Mesendoderm (in vitro differentiated cells): Measurements from ENCODE around the gene SNTB2.

Experiments
- DNase-seq: peaks from one replicate; pipeline ENCODE4 v3.0.0; 2013
- H2AK5ac ChIP-seq: 2 replicates; pipeline ENCODE4 v1.6.1; 2013; ENCODE audit warnings: low read length, inconsistent platforms
- H2BK120ac ChIP-seq: 2 replicates; pipeline ENCODE4 v1.6.1; 2013; ENCODE audit warnings: low read depth, mild to moderate bottlenecking, low read length, moderate library complexity, mixed read lengths
- H2BK15ac ChIP-seq: replicated peaks from 2 replicates; pipeline ENCODE4 v1.6.1; 2013; ENCODE audit warnings: low read depth, mild to moderate bottlenecking, moderate library complexity
- H2BK5ac ChIP-seq: 2 replicates; pipeline ENCODE4 v1.6.1; 2013; ENCODE audit warnings: low read length, inconsistent platforms
- H3K18ac ChIP-seq: 2 replicates; pipeline ENCODE4 v1.6.1; 2013; ENCODE audit warnings: mild to moderate bottlenecking, low read length, mixed read lengths
- H3K23ac ChIP-seq: one replicate; pipeline ENCODE4 v1.6.1; 2013; ENCODE audit warnings: low read length
- H3K27ac ChIP-seq: 2 replicates; pipeline ENCODE4 v1.5.1; 2013; ENCODE audit warnings: low read depth, mild to moderate bottlenecking, inconsistent platforms, low read length, moderate library complexity
- H3K27me3 ChIP-seq: 2 replicates; pipeline ENCODE4 v1.6.1; 2013; ENCODE audit warnings: low read length, control low read depth, mild to moderate bottlenecking, inconsistent platforms; ENCODE audit not compliant: insufficient read depth, poor library complexity
- H3K36me3 ChIP-seq: 2 replicates; pipeline ENCODE4 v1.6.1; 2013; ENCODE audit warnings: low read length, inconsistent platforms; ENCODE audit not compliant: control insufficient read depth, insufficient read depth
- H3K4ac ChIP-seq: one replicate; pipeline ENCODE4 v1.6.1; 2013; ENCODE audit warnings: low read depth, mild to moderate bottlenecking, low read length, moderate library complexity
- H3K4me1 ChIP-seq: 2 replicates; pipeline ENCODE4 v1.6.1; 2013; ENCODE audit warnings: low read depth, low read length, inconsistent platforms; ENCODE audit not compliant: control insufficient read depth
- H3K4me2 ChIP-seq: 2 replicates; pipeline ENCODE4 v1.6.1; 2013; ENCODE audit warnings: low read length
- H3K4me3 ChIP-seq: 2 replicates; pipeline ENCODE4 v1.5.1; 2013; ENCODE audit warnings: mild to moderate bottlenecking, low read length
- H3K56ac ChIP-seq: one replicate; pipeline ENCODE4 v1.6.1; 2013; ENCODE audit warnings: low read length
- H3K79me1 ChIP-seq: 2 replicates; pipeline ENCODE4 v1.6.1; 2013; ENCODE audit warnings: low read length, inconsistent platforms
- H3K79me2 ChIP-seq: 2 replicates; pipeline ENCODE4 v1.6.1; 2013; ENCODE audit warnings: mild to moderate bottlenecking, low read length; ENCODE audit not compliant: control insufficient read depth, insufficient read depth
- H3K9ac ChIP-seq: 2 replicates; pipeline ENCODE4 v1.6.1; 2013; ENCODE audit warnings: low read length, inconsistent platforms
- H4K5ac ChIP-seq: one replicate; pipeline ENCODE4 v1.6.1; 2013; ENCODE audit warnings: low read length
- H4K8ac ChIP-seq: one replicate; pipeline ENCODE4 v1.6.1; 2013; ENCODE audit warnings: low read depth, mild to moderate bottlenecking, control low read depth, low read length, moderate library complexity
- WGBS: extraction: QIAGEN DNeasy Blood & Tissue Kit; methylation state at CpG from one replicate; pipeline ENCODE4 v1.1.7; 2013; ENCODE audit warnings: low lambda C conversion rate, missing lambda C conversion rate; ENCODE audit not compliant: insufficient coverage; ENCODE audit errors: extremely low coverage; 5-methylcytosine and 5-hydroxymethylcytosine counted together

Gene SNTB2

GRCh38 chr16:69191136-69191535 is 4.2 kb downstream of the SNTB2 start:
- no peak overlapping the region for H4K8ac ChIP-seq
- H3K27ac ChIP-seq, result no peak overlapping the region
- H2BK15ac ChIP-seq, result no peak overlapping the region
- DNase-seq, result no peak
- H2AK5ac ChIP-seq, result no peak overlapping the region
- H3K56ac ChIP-seq, result no peak overlapping the region
- no peak overlapping the region for H3K23ac ChIP-seq
- H2BK120ac ChIP-seq, result no peak overlapping the region
- no peak overlapping the region for H2BK5ac ChIP-seq
- H3K79me2 ChIP-seq, result peaks cover 23% of the 10 kb centered on the region
- H3K4me2 ChIP-seq, result no peak overlapping the region
- no peak overlapping the region for H3K18ac ChIP-seq
- no peaks in the 10 kb centered on the region for H3K36me3 ChIP-seq
- H3K4me1 ChIP-seq, result peaks cover 6% of the 10 kb centered on the region
- no peak overlapping the region for H3K4ac ChIP-seq
- no peak overlapping the region for H3K4me3 ChIP-seq
- H3K79me1 ChIP-seq, result peaks cover 16% of the 10 kb centered on the region
- H3K27me3 ChIP-seq, result no peaks in the 10 kb centered on the region
- H3K9ac ChIP-seq, result no peak overlapping the region
- H4K5ac ChIP-seq, result no peak overlapping the region
- no CpG with 5 or more reads among the region's 2 CpGs for WGBS

GRCh38 chr16:69193855-69194254 is 6.9 kb downstream of the SNTB2 start:
- no peak for DNase-seq
- peaks cover 18% of the 10 kb centered on the region for H3K79me1 ChIP-seq

GRCh38 chr16:69194488-69194887 is 7.5 kb downstream of the SNTB2 start:
- H3K27ac ChIP-seq, result no peak overlapping the region
- H3K18ac ChIP-seq, result no peak overlapping the region
- H2BK15ac ChIP-seq, result no peak overlapping the region
- no peak overlapping the region for H4K8ac ChIP-seq
- no peaks in the 10 kb centered on the region for H3K4me1 ChIP-seq
- H3K79me2 ChIP-seq, result peaks cover 20% of the 10 kb centered on the region
- peaks cover 18% of the 10 kb centered on the region for H3K79me1 ChIP-seq
- H3K23ac ChIP-seq, result no peak overlapping the region
- no peak overlapping the region for H3K56ac ChIP-seq
- no peak overlapping the region for H4K5ac ChIP-seq
- H2AK5ac ChIP-seq, result no peak overlapping the region
- no peaks in the 10 kb centered on the region for H3K36me3 ChIP-seq
- H3K9ac ChIP-seq, result no peak overlapping the region
- no peak overlapping the region for H3K4me3 ChIP-seq
- no peak overlapping the region for H3K4me2 ChIP-seq
- H2BK5ac ChIP-seq, result no peak overlapping the region
- no peak overlapping the region for H2BK120ac ChIP-seq
- DNase-seq, result no peak
- H3K27me3 ChIP-seq, result no peaks in the 10 kb centered on the region
- no peak overlapping the region for H3K4ac ChIP-seq

More at GRCh38 chr16:69193855-69194254, 6.9 kb downstream of the SNTB2 start:
- Histone ChIP-seq H3K79me2 (peaks cover 20% of the 10 kb centered on the region), H2AK5ac (no peak overlapping the region), H4K5ac (no peak overlapping the region), H3K4me1 (no peaks in the 10 kb centered on the region), H2BK15ac (no peak overlapping the region), H3K36me3 (no peaks in the 10 kb centered on the region), H3K4me2 (no peak overlapping the region), H3K18ac (no peak overlapping the region), H3K27me3 (no peaks in the 10 kb centered on the region), H4K8ac (no peak overlapping the region), H3K23ac (no peak overlapping the region), H3K9ac (no peak overlapping the region), H3K4me3 (no peak overlapping the region), H3K4ac (no peak overlapping the region), H3K56ac (no peak overlapping the region), H2BK5ac (no peak overlapping the region), H3K27ac (no peak overlapping the region), H2BK120ac (no peak overlapping the region)

GRCh38 chr16:69195369-69196029 is 8.5 kb downstream of the SNTB2 start:
- Histone ChIP-seq H3K23ac (no peak overlapping the region), H3K79me1 (peaks cover 17% of the 10 kb centered on the region), H3K79me2 (peaks cover 17% of the 10 kb centered on the region), H4K5ac (no peak overlapping the region), H2BK15ac (no peak overlapping the region), H3K18ac (no peak overlapping the region), H3K27me3 (no peaks in the 10 kb centered on the region), H3K4me2 (no peak overlapping the region), H3K4me3 (no peak overlapping the region), H3K4ac (no peak overlapping the region), H3K27ac (no peak overlapping the region), H3K56ac (no peak overlapping the region), H2AK5ac (no peak overlapping the region), H3K4me1 (no peaks in the 10 kb centered on the region), H2BK5ac (no peak overlapping the region), H3K9ac (no peak overlapping the region), H3K36me3 (no peaks in the 10 kb centered on the region), H4K8ac (no peak overlapping the region), H2BK120ac (no peak overlapping the region)
- no peak for DNase-seq
- WGBS, result no CpG with 5 or more reads among the region's 4 CpGs

GRCh38 chr16:69197573-69197972 is 10.6 kb downstream of the SNTB2 start:
- H3K79me2 ChIP-seq, result peaks cover 9% of the 10 kb centered on the region
- no peak overlapping the region for H3K23ac ChIP-seq
- no peaks in the 10 kb centered on the region for H3K4me1 ChIP-seq
- no peak overlapping the region for H2AK5ac ChIP-seq
- no peak overlapping the region for H3K9ac ChIP-seq
- no peak overlapping the region for H4K8ac ChIP-seq
- no peak overlapping the region for H3K56ac ChIP-seq
- no peak overlapping the region for H3K4me2 ChIP-seq
- no peak overlapping the region for H3K4ac ChIP-seq
- no peak overlapping the region for H3K18ac ChIP-seq
- H2BK5ac ChIP-seq, result no peak overlapping the region
- H3K36me3 ChIP-seq, result no peaks in the 10 kb centered on the region
- H3K27me3 ChIP-seq, result no peaks in the 10 kb centered on the region
- H2BK120ac ChIP-seq, result no peak overlapping the region
- DNase-seq, result no peak
- no peak overlapping the region for H3K4me3 ChIP-seq
- H3K27ac ChIP-seq, result no peak overlapping the region
- peaks cover 10% of the 10 kb centered on the region for H3K79me1 ChIP-seq
- no peak overlapping the region for H2BK15ac ChIP-seq
- no peak overlapping the region for H4K5ac ChIP-seq

GRCh38 chr16:69199382-69199781 is 12.4 kb downstream of the SNTB2 start:
- WGBS, result no CpG with 5 or more reads among the region's 7 CpGs
- H3K23ac ChIP-seq, result no peak overlapping the region
- no peak overlapping the region for H4K5ac ChIP-seq
- H2BK5ac ChIP-seq, result no peak overlapping the region
- H3K79me1 ChIP-seq, result peaks cover 7% of the 10 kb centered on the region
- no peak overlapping the region for H2BK15ac ChIP-seq
- no peaks in the 10 kb centered on the region for H3K27me3 ChIP-seq
- H3K4me3 ChIP-seq, result no peak overlapping the region
- no peak for DNase-seq
- no peak overlapping the region for H3K4me2 ChIP-seq
- no peak overlapping the region for H4K8ac ChIP-seq
- no peaks in the 10 kb centered on the region for H3K36me3 ChIP-seq
- H2AK5ac ChIP-seq, result no peak overlapping the region
- no peak overlapping the region for H3K27ac ChIP-seq
- H3K79me2 ChIP-seq, result peaks cover 4% of the 10 kb centered on the region
- no peaks in the 10 kb centered on the region for H3K4me1 ChIP-seq
- no peak overlapping the region for H3K9ac ChIP-seq
- H2BK120ac ChIP-seq, result no peak overlapping the region
- H3K56ac ChIP-seq, result no peak overlapping the region
- no peak overlapping the region for H3K4ac ChIP-seq
- no peak overlapping the region for H3K18ac ChIP-seq
